ENCODE results near the gene LPCAT2.

The LPCAT2 gene

DNA sequence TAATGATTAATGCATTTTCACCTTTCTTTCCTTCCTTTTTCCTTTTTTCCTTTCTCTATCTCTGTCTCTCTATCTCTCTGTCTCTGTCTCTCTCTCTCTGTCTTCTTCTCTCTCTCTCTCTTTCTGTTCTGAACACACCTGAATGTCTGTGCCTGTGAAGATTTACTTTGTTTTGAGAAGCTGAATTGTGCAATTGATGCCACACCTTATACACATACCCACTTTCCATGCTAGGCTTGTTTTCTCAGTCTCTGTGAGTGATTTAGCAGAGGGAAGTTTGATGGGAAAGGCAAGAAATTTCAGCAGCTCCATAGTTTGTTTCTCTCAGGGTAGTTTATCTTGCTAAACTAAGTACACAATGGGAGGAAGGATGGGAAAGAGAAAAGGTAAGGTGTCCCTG, 48.3 kb downstream of the LPCAT2 start:
- FAIRE-seq = no peak

GRCh38 chr16:55559233-55559632, 50.4 kb downstream of the LPCAT2 start:
- FAIRE-seq = no peak

DNA sequence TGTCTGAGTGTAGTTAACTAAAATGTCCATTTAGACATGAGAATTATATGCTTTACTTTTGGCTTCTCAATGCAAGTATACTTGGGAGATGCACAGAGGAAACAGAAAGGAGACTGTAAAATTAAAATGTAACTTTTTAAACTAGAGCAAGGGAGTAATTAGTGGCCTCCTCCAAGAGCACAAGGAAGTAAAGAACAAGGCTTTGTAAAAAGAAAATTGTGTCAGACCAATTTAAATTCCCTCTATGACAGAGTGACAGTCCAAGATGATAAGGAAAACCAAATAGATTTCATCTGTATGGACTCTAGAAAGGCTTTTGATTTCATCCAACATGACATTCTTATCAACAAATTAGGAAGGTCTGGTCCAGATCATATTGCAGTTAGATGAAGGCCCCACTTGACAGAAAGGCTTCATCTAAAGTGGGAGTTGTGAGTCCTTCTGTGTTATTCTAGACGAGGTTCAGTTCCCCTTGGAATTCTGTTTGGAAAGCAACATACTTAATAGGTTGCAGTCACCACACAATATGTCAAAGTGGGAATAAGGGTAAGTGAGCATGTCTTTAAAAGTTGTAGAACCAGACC, 51.2 kb downstream of the LPCAT2 start:
- no peak for FAIRE-seq

DNA sequence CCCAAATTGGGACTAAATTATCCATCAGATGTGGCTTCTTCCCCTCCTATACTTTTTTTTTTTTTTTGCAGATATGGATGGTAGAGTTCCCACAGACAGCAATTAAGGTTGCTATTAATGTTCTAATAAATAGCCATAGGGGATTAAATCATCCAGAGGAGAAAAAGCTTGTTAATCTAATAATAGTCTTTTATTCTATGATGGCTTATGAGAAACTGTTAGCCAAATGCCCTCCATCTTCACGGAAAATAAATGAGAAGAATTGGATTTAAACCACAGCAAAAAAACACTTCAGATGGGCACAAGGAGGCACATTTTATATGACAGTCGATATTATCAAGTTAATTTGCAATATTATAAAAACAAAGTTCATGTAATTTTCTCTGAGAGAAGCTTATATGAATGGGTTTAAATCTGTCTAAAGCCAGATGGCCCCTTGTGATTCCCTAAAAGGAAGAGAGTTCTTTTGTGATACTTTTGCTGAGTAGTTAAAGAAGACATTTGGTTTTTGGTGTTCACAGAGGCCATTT, 52.5 kb downstream of the LPCAT2 start:
- no peak for FAIRE-seq

DNA sequence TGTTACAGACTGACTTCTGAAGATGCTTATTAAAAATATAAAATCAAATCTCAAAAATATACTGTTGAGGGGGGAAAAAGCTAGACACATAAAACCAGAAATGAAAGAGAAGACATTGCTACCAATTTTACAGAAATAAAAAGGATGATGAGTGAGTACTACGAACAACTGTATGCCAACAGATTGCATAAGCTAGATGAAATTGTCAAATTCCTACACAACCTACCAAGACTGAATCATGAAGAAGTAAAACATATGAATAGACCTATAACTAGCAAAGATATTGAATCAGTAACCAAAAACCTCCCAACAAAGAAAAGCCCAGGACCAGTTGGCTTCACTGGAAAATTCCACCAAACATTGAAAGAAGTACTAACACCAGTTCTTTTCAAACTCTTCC, 54.1 kb downstream of the LPCAT2 start:
- no peak for FAIRE-seq

- no peak for FAIRE-seq
These were observed 54.9 kb downstream of the LPCAT2 start for GRCh38 chr16:55563797-55564196.

- no peak for FAIRE-seq
These were observed 56.2 kb downstream of the LPCAT2 start for GRCh38 chr16:55565086-55565485.

DNA sequence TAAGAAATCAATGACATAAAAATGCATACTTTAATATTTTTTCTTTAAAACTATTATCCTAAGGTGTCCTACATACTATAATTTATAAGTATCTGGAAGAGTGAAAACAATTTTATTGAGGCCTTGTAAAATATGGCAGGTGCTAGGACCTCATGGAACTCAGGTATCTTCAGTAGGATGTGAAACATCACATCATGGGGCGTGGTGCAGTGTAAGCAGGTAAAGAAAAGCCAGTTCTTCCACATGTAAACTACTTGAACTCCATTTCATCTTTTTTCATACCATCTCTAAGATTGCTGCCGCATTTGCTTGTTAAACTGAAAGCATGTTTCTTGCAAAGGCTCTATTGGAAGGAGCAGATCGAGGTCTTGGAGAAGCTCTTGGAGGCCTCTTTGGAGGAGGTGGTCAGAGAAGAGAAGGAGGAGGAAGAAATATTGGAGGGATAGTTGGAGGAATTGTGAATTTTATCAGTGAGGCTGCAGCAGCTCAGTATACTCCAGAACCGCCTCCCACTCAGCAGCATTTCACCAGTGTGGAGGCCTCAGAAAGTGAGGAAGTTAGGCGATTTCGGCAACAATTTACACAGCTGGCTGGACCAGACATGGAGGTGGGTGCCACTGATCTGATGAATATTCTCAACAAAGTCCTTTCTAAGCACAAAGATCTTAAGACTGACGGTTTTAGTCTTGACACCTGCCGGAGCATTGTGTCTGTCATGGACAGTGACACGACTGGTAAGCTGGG, 57.7 kb downstream of the LPCAT2 start, which contains the start of gene CAPNS2:
Gene CAPNS2 (plus strand): TSS at position 253 of the 744 bp plus-strand sequence. CDS start 73 bp downstream, at position 326.
- no peak for FAIRE-seq

- no peak for FAIRE-seq
These were observed 58.5 kb downstream of the LPCAT2 start for GRCh38 chr16:55567382-55567781.

- FAIRE-seq = no peak
These were observed 59.3 kb downstream of the LPCAT2 start for GRCh38 chr16:55568207-55568606.

GRCh38 chr16:55569025-55569424, 60.2 kb downstream of the LPCAT2 start:
- FAIRE-seq = no peak

DNA sequence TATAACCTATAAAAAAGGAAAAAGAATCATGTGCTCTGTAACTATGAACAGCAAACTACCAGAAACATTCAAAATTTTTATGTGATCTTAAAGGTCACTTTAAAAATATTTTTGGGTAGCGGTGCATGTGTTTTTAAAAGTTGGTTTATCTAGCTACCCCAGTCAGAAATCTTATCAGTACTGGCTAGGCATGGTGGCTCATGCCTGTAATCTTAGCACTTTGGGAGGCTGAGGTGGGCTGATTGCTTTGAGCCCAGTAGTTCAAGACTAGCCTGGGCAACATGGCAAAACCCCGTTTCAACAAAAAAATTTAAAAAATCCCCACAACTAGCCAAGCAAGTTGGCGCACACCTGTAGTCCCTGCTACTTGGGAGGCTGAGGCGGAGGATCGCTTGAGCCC, 61.3 kb downstream of the LPCAT2 start:
- FAIRE-seq = no peak

- FAIRE-seq = no peak
These were observed 62.5 kb downstream of the LPCAT2 start for GRCh38 chr16:55571191-55571897.

- no peak for FAIRE-seq
These were observed 63.6 kb downstream of the LPCAT2 start for GRCh38 chr16:55572439-55572838.

DNA sequence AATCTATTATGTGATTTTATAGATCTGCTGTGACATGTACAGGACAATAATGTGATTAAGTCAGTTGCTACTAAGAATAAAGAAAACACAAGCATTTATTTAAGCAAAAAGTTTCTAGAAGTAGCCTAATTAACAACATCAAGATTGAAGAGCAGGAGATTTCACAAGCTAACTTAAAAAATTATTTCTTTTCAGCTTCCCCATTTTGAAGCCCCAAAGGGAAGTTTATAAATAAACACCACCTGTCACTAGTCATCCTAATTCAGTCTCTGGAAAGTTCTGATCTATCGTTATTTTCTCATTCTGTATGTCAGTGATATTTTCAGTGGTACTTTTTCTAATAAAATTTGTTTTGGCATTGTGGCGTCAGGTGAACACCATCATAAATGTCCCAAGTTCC, 65.9 kb downstream of the LPCAT2 start:
- no peak for FAIRE-seq

DNA sequence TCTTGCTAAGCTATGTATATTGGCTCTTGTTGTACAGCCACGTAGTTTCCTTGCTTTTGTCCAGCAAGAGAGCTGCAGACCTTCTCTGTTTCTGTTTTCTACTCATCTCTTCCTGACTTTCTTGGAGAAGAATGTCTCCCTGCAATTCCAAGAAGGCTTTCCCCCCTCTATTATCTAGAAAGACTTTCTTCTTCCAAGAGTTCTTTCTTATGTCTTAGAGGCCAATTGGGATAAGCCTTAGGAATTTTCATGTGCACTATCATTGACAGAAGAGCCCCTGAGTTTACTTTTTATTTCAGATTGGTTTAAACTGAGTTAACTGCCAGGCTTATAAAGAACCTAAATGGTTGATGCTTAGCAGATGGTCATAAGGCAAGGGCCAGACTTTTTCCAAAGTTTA, 66.6 kb downstream of the LPCAT2 start:
- no peak for FAIRE-seq

DNA sequence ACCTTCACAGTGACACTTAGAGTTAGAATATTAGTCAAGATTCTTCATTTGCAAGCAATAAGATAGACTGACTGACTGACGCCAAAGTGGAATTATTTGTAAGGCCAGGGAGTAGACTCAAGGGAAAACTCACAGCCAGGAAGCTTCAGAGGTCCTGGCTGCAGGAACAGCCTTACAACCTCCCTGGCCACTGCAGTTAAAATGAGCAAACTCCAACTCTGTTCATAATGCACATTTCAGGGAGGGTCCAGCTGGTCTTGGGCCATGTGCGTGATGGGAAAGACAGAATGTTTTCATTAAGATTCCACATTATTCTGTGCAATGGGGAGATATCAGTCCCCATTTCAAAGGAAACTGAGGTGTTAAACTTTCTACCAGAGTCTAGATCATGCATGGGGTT, 67.5 kb downstream of the LPCAT2 start:
- no peak for FAIRE-seq

DNA sequence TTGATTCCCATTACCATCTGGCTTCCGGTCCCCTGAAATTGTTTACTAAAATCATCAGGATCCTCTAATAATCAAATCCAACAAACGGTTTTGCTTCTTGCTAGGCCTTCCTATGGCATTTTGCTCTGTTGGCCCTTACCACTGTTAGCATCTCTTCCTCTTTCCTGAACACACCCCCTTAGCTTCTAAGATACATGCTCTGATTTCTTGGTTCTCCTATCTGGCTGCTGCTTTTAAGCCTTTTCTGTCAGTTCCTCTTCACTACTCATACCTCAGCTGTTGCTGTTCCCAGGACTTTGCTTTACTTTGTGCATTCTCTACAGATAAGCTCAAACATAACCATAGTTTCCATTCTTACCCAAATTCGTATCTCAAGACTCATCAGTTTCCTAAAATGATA, 69.0 kb downstream of the LPCAT2 start:
- FAIRE-seq = no peak

GRCh38 chr16:55585631-55586030, 76.8 kb downstream of the LPCAT2 start:
- no peak for FAIRE-seq

- FAIRE-seq = no peak
These were observed 79.9 kb downstream of the LPCAT2 start for GRCh38 chr16:55588799-55589198.

- no peak for FAIRE-seq
These were observed 83.4 kb downstream of the LPCAT2 start for GRCh38 chr16:55592306-55592705.

DNA sequence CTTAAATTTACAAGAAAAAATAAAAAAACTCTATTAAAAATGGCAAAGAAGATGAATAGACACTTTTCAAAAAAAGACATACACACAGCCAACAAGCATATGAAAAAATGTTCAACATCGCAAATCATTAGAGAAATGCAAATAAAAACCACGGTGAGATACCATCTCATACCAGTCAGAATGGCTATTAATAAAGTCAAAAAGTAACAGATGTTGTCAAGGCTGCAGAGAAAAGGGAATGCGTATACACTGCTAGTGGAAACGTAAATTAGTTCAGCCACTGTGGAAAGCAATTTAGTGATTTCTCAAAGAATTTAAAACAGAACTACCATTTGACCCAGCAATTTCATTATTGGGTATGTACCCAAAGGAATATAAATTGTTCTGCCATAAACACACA, 89.1 kb downstream of the LPCAT2 start:
- FAIRE-seq = no peak

DNA sequence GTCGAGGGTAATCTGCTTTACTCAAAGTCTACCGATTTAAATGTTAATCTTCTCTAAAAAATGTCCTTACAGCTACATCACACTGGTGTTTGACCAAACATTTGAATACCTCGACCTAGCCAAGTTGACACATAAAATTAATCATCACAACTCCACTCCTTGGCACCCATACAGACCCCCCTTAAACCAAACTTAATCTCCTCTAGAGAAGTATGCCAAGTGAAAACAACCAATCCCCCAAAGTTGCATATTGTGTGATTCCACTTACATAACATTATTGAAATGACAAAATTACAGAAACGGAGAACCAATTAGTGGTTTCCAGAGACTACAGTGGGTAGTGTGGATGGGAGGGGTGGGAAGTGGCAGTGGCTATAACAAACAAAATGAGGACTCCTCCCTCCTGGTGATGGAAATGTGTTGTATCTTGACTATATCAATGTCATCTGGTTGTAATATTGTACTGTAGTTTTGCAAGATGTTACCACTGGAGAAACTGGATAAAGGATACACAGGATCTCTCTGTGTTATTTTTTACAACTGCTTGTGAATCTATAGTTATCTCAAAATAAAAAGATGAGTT, 97.0 kb downstream of the LPCAT2 start:
- no peak for FAIRE-seq

All from G401.6 (cell line).